ENCODE results near the gene IL34. TPM values are rescaled to one million over a fixed set of nuclear protein-coding genes. Genes with fewer than 3 reads are reported as not detected.
A peak's percentile ranks its signal among the peaks of the same experiment; 100 is the strongest.

Gene IL34
- total RNA-seq (2021; fragmentation: NEBNext Ultra II Directional; extraction: Animal tissue kit (Norgen Biotek cat#: 25700)) (4.0 and 4.6 TPM in 2 replicates), polyA plus RNA-seq (2011; rRNA removed) (5.6 and 8.0 TPM in 2 replicates), polyA minus RNA-seq (2011; rRNA and poly(A)+ RNA removed) (1.7 and 2.2 TPM in 2 replicates)
- polyA plus RNA-seq (2011; cell fraction: cytosol; rRNA removed) = 6.7 TPM
- 9.0 TPM for polyA plus RNA-seq (2011; cell fraction: nucleus; rRNA removed)
- 4.6 to 6.5 TPM (median 5.2 TPM) in 4 replicates for polyA plus RNA-seq (2012, experiment 1 of 2)
- 3.3 TPM for polyA plus RNA-seq (2012, experiment 2 of 2)
- 2.7 TPM for polyA plus RNA-seq (2013, experiment 1 of 2)
- 3.3 TPM for polyA plus RNA-seq (2013, experiment 2 of 2)
- 4.3 TPM for polyA minus RNA-seq (2011; cell fraction: cytosol; rRNA and poly(A)+ RNA removed)
- 1.5 TPM for polyA minus RNA-seq (2011; cell fraction: nucleus; rRNA and poly(A)+ RNA removed)
- long read RNA-seq, experiment 1, partial matches to known transcripts = 0 of 1 reads
- long read RNA-seq, experiment 1, other reads (novel, unspliced or antisense) = 0 of 1 reads
- long read RNA-seq, experiment 2, partial matches to known transcripts = 1 of 5 reads
- long read RNA-seq, experiment 2, other reads (novel, unspliced or antisense) = 4 of 5 reads

- no peak within 1 kb of the TSS for H3K4ac ChIP-seq (replicated peaks; ENCODE audit: insufficient read length, low read depth, low read length)
- H4K5ac ChIP-seq (ENCODE audit: insufficient read length, low read depth, low read length) = no peak within 1 kb of the TSS
- peaks cover 0 to 3% (median 0%) of the 10 kb centered on the region in 4 experiments; a peak in 1 of 7 replicates for H3K4me1 ChIP-seq (replicated peaks in 1 of 4; ENCODE audit: control insufficient read depth in 3 of 4, insufficient read depth in 4 of 4, low read length in 3 of 4)
- no peak within 1 kb of the TSS for H3K4me2 ChIP-seq (ENCODE audit: insufficient read depth in 1 of 2, low read depth in 2 of 2, low read length in 2 of 2)
- H3K4me3 ChIP-seq (ENCODE audit: extremely low read depth in 1 of 4, insufficient read depth in 2 of 4, low read depth in 3 of 4, low read length in 4 of 4) = no peak within 1 kb of the TSS
- no peaks in the 10 kb centered on the region for H3K79me2 ChIP-seq (ENCODE audit: control insufficient read depth in 1 of 2, insufficient read depth in 2 of 2, low read length in 2 of 2)
- peak within 1 kb of the TSS; percentile 49 for H4K91ac ChIP-seq (replicated peaks; ENCODE audit: insufficient read length, low read length)
- no peak within 1 kb of the TSS for H3K56ac ChIP-seq (replicated peaks; ENCODE audit: insufficient read length, low read depth, low read length)
- no peak within 1 kb of the TSS for H2BK20ac ChIP-seq (ENCODE audit: low read length)
- H2BK12ac ChIP-seq (ENCODE audit: low read depth, low read length) = peak within 1 kb of the TSS; percentile 60; the same call in 1 of the 2 replicates
- no peak within 1 kb of the TSS for H2AFZ ChIP-seq (ENCODE audit: low read length)
- ChIA-PET CTCF (ENCODE audit: partially characterized antibody) (interaction anchor here (1.2 to 1.5 kb wide), 2 partner anchors 35 to 67 kb away, joined by 4 to 6 read pairs; no protein-coding TSS in a partner anchor), POLR2A (ENCODE audit: partially characterized antibody) (interaction anchor here (0.6 to 1.9 kb wide), 7 partner anchors 12 to 73 kb away, joined by 3 to 10 read pairs (median 4); no protein-coding TSS in a partner anchor)
- no peaks in the 10 kb centered on the region for H4K20me1 ChIP-seq (replicated peaks in 1 of 2; ENCODE audit: control insufficient read depth in 1 of 2, insufficient read depth in 2 of 2, low read length in 2 of 2)
- no peaks in the 10 kb centered on the region; a peak in 1 of 4 replicates for H3K9me3 ChIP-seq (ENCODE audit: insufficient read depth in 2 of 2, low read depth in 1 of 2, low read length in 1 of 2)
- H3K9ac ChIP-seq (replicated peaks in 1 of 4; ENCODE audit: extremely low read depth in 1 of 4, low read depth in 3 of 4, low read length in 3 of 4) = no peak within 1 kb of the TSS
- H3K18ac ChIP-seq (ENCODE audit: extremely low read depth, low read length) = no peak within 1 kb of the TSS; the same call in 1 of the 2 replicates
- no peak within 1 kb of the TSS for H2BK120ac ChIP-seq (replicated peaks; ENCODE audit: low read depth, low read length)
- H2BK5ac ChIP-seq (ENCODE audit: low read depth, low read length) = 0 out of 2 replicates have a peak within 1 kb of the TSS, but pooled peaks have one; percentile 10
- H3K36me3 ChIP-seq (ENCODE audit: control insufficient read depth in 2 of 4, insufficient read depth in 4 of 4, low read length in 3 of 4) = no peaks in the 10 kb centered on the region
- H3K27me3 ChIP-seq (replicated peaks in 1 of 4; ENCODE audit: control insufficient read depth in 3 of 4, extremely low read depth in 1 of 4, insufficient read depth in 3 of 4, low read length in 3 of 4) = no peaks in the 10 kb centered on the region
- H3K14ac ChIP-seq (ENCODE audit: insufficient read length) = no peak within 1 kb of the TSS
- no peaks in the 10 kb centered on the region for H3K79me1 ChIP-seq (ENCODE audit: low read depth, low read length)
- 0 out of 2 replicates have a peak within 1 kb of the TSS, but pooled peaks have one; percentile 46 for H2BK15ac ChIP-seq (ENCODE audit: low read length)
- FAIRE-seq (no peak), DNase-seq (ENCODE audit: low read depth in 1 of 2, low spot score in 2 of 2) (no peak)
- no peaks in the 10 kb centered on the region; the same call in 1 of the 2 replicates for H3K23me2 ChIP-seq (ENCODE audit: low read depth, low read length)
- no peak within 1 kb of the TSS; the same call in 1 of the 2 replicates for H3K27ac ChIP-seq (ENCODE audit: low read depth, low read length)
- no peak within 1 kb of the TSS; the same call in 1 of the 2 replicates for H4K8ac ChIP-seq (ENCODE audit: extremely low read depth, insufficient read depth, low read length)
- no peak within 1 kb of the TSS for H3K23ac ChIP-seq (ENCODE audit: insufficient read length)
- 90% methylated on average over 35 of the region's 39 CpGs; no CpG with 5 or more reads in 1 of the 2 experiments for WGBS, 2 experiments (ENCODE audit: extremely low coverage in 1 of 2, insufficient coverage in 1 of 2, insufficient read length in 1 of 2, insufficient replicate concordance in 2 of 2, low coverage in 1 of 2, low lambda C conversion rate in 2 of 2, missing lambda C conversion rate in 1 of 2)
- H2AK5ac ChIP-seq (ENCODE audit: low read depth, low read length) = no peak within 1 kb of the TSS
- TF ChIP-seq EP300 (IDR thresholded peaks at IDR 0.05; ENCODE audit: borderline replicate concordance in 1 of 2, low read depth in 2 of 2, low read length in 2 of 2) = no peak
- TF ChIP-seq GTF2F1 (IDR thresholded peaks at IDR 0.05; ENCODE audit: borderline replicate concordance, low read depth, low read length) = no peak
- no peak for TF ChIP-seq KDM5A (IDR thresholded peaks at IDR 0.05; ENCODE audit: low read length)
- no peak for TF ChIP-seq ATF2 (IDR thresholded peaks at IDR 0.05; ENCODE audit: low read length)
- no peak for TF ChIP-seq SUZ12 (IDR thresholded peaks at IDR 0.05; ENCODE audit: low read length)
Observed at GRCh38 chr16:70646260-70647241, at the start of gene IL34. TSS of gene IL34 (plus strand) at chr16:70646559. CDS start at chr16:70646948, 389 bp downstream.

All from H1 (cell line).